GM12801 (cell line): Measurements from ENCODE around the gene CD33.

Experiments
- CTCF ChIP-seq: IDR thresholded peaks from one replicate; pipeline ENCODE4 v1.5.1; 2011; ENCODE audit warnings: control low read depth; ENCODE audit not compliant: insufficient read length; ENCODE audit errors: extremely low read depth

The CD33 gene

DNA sequence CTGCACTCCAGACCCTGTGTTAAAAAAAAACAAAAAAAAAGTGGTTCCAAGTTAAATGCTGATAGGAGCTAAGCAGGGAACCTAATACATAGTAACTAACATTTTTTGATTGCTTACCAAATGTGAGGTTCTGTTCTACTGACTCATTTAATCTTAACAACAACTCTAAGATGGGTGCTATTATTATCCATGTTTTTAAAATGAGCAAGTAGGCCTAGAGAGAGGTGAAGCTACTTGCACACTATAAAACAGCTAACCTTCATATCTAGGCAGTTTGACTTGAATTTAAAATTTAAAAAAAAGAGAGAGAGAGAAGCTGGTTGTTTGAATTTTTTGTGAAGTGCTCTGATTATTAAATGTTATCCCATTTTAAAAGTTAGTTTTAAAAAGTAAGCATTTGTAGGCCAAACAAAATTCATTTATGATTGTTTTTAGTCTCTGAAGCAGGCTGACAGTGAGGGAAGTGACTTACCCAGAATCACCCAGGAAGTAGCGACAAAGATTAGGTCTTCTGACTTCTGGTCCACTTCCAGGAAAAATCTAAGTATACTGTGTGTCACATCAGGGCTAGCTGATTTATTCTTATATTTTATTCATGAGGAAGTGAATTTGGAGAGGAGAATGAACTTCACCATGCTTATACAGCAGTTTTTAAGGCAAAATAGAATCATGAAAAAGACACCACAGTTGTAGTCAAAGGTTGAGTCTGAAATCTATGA is 28.4 kb downstream of the CD33 start:
- no peak for TF ChIP-seq CTCF

DNA sequence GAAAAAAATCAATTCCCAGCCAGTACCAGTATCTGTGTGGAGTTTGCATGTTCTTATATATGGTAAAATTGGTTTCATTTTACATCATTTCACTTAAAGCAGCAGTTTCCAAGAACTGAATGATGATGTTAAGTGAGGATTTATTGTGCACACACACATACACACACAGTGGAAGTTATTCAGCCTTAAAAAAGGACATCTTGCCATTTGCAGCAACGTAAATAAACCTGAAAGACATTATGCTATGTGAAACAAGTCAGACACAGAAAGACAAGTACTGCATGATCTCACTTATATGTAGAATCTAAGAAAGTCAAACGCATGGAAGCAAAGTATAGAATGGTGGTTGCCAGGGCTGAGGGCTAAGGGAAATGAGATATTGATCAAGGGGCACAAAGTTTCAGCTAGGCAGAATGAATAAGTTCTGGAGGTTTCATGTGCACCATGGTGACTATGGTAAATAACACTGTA is 31.3 kb downstream of the CD33 start:
- TF ChIP-seq CTCF = no peak

GRCh38 chr19:51257471-51257870 is 32.6 kb downstream of the CD33 start:
- no peak for TF ChIP-seq CTCF

DNA sequence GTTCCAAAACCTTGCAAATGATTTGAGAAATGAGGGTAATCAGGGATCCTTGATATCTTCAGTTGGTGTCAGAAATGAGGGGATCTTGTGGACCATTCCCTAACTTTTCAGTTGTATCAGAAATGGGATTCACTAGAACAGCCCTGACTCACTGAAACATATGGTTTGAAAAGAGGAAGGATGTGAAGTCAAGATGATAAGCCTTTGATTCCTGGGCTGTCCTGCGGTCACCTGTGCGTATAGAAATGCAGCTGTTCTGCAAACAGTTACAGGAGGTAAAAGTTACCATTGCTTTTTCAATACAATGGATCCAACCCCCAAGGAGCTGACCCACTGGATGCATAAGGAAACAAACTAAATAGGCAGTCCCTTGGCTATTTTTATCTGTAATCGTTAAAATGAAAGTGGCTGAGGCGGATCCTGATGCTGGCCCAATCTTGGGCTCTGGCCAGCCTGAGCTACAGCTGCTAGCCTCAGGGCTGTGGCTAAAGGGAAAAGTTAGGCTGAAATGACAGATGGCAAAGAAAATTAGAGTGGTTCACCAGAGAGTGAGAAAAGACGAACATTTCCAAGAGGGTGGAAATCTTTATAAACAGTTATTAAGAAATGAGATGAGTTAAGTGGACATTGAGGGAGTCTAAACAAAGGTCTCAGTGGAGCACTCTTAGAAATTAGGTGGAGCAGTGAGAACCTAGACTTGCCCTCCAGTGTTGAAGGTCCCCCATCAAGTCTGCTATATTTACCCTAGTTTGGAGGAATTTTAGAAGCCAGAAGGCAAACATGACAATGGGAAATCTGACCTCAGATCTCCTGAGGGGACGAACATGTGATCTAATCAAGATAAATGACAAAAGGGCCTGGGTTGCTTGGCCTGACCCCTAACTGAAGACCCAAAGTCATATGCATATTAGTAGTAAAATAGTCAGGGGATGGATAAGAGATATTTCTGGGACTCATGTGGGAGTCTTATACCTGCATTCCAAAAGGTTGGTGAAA is 33.6 kb downstream of the CD33 start:
- no peak for TF ChIP-seq CTCF

GRCh38 chr19:51259348-51260245 is 34.7 kb downstream of the CD33 start:
- no peak for TF ChIP-seq CTCF

DNA sequence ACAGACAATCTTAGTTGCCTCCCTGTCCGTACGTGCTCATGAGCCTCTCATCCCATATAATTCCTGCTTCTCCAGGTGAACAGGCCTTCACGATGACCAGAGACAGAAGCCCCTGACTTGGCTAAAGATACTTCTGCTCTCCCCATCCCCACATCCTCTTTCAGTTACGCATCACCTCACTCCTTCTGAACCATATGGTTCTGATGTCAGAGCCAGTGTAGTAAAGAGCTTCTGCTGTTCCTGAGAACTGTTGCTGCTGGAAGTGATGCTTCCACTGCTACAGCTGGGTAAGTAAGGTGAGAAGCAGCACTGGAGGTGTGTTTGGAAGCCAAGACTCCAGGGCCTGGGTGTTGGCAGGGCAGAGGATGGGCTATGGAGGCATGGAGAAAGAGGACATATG is 38.9 kb downstream of the CD33 start:
- no peak for TF ChIP-seq CTCF
